Stimulated activated CD8-positive, alpha-beta memory T cell treated with anti-CD3 and anti-CD28 coated beads, Interleukin-4, amount 100 ng/mL, for 48 hours (primary cell): Measurements from ENCODE around the gene FER1L5.

ENCODE experiments used
- DNase-seq: peaks from one replicate; pipeline ENCODE4 v3.0.0-alpha.2; 2020

Gene FER1L5

DNA sequence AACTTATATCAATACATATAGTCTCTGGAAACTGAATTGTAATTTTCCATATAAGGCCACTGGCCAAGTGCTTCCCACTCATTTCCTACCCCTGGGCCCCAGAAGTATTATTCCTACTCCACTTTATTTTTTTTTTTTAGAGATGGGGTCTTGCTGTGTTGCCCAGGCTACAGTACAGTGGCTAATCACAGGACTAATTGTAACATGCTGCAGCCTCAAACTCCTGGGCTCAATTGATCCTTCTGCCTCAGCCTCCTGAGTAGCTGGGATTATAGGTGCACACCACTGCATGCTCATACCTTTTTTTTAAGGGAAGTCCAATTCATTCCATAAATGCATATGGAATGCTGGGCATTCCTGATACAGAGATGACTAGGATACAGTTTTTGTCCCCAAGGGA, 111.8 kb downstream of the FER1L5 start:
- DNase-seq: no peak
